Measurements from ENCODE around the gene ACCSL.

Gene ACCSL

DNA sequence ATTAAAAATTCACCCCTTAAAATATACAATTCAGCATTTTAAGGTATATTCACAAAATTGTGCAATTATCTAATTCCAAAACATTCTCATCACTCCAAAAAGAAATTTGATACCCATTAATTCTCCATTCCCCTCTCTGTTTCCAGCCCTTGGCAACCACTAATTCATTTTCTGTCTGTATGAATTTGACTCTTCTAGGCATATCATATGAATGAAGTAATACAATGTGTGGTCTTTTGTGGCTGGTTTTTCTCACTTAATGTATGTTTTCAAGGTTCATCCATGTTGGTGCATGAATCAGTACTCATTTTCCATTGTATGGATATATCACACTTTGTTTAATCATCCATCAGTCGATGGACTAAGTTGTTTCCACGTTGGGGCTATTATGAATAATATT lies 29.0 kb upstream of the ACCSL start:
- no peak for DNase-seq

DNA sequence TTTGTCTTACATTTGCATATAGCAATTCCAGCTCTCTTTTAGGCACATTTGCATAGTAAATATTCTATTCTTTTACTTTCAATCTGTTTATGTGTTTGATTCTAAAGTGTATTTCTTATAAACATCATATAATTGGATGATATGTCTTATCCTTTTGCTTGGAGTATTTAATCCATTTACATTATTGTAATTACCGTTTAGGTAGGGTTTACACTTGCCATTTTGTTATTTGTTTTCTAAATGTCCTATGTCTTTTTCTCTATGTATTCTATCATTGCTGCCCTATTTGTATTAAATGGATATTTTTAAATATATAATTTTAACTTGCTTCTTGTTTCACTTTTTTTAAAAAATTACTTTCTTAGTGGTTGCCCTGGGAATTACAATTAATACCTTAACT lies 22.8 kb upstream of the ACCSL start:
- no peak for DNase-seq

GRCh38 chr11:44025727-44026126 lies 22.1 kb upstream of the ACCSL start:
- no peak for DNase-seq

GRCh38 chr11:44028401-44028800 lies 19.4 kb upstream of the ACCSL start:
- DNase-seq = no peak

- no peak for DNase-seq
Observed at GRCh38 chr11:44028816-44029506, 18.8 kb upstream of the ACCSL start.

- no peak for DNase-seq
Observed at GRCh38 chr11:44029507-44029845, 18.3 kb upstream of the ACCSL start.

DNA sequence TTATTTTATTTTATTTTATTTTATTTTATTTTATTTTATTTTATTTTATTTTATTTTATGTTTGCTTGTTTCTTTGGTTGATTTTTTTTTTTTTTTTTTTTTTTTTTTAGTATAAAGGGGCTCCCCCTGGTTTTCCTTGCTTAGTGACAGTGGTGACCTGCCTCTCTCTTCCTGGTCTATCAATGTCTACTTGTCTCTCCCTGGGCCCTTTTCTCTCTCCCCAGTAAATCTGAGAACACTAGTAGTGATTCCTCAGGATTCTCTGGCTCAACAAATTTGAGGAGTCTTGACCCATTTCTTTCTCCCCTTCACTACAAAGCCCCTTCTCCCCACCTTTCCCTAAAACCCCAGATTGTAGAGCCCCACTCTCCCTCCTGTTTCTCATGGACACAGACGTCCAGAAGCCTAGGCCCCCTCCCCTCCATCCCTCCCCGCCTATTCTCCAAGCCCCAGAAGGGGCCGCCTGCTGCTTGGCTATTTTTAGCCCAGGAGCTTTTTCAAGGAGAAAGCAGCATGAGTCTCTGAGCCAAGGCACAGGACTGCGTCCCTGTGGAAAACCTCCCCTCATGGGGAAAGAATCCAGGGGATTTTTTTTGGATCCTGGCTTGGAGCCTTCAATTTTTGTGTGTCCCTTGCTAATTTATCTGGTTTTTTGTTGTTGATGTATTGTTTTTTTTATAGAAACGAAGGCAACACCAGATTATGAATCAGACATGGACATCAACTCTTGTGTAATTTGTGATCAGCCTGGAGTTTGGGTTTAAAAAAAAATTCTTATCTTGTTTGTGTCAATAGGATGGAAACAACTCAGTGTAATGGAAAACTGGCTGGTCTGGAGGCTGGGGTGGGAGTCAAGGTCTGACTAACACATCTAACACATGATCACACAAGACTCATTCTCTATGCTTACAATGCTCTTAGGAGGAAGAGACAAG lies 17.5 kb upstream of the ACCSL start:
- DNase-seq = no peak

DNA sequence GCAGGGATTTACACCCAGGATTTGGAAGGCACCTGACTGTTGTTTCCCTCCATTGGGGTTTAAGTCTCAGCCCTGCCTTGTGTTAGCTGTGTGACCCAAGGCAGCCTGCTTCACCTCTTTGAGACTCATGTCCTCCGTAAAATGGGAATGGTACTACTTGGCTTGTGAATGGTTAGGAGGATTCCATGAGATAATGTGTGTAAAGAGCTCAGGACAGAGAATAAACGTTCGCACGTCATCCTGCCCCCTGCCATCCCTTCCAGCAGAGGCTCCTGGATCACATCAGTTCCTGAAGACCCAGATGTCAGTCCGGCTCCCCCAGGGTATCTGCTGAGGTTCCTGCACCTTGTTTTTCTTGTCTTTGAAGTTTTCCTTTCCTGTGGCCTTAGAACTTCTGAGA lies 16.8 kb upstream of the ACCSL start:
- no peak for DNase-seq

DNA sequence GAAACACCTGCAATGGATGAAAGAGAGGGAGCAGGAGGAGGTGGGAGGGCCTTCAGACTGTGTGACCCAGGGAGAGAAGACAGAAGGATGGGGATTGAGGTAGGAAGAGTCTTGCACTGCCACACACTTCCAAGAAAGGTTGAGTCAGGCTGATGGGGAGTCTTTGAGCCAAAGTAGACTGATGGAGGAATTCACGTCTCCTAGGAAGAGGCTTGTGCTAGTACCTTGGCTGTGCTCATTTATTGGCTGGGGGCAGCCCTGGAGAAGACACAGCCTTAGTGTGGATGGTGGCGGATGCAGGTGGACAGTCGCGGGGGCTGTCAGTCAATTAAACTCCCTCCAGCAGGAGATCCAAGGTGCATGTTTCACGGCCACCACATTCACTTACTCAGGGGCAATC lies 16.2 kb upstream of the ACCSL start:
- DNase-seq = no peak

DNA sequence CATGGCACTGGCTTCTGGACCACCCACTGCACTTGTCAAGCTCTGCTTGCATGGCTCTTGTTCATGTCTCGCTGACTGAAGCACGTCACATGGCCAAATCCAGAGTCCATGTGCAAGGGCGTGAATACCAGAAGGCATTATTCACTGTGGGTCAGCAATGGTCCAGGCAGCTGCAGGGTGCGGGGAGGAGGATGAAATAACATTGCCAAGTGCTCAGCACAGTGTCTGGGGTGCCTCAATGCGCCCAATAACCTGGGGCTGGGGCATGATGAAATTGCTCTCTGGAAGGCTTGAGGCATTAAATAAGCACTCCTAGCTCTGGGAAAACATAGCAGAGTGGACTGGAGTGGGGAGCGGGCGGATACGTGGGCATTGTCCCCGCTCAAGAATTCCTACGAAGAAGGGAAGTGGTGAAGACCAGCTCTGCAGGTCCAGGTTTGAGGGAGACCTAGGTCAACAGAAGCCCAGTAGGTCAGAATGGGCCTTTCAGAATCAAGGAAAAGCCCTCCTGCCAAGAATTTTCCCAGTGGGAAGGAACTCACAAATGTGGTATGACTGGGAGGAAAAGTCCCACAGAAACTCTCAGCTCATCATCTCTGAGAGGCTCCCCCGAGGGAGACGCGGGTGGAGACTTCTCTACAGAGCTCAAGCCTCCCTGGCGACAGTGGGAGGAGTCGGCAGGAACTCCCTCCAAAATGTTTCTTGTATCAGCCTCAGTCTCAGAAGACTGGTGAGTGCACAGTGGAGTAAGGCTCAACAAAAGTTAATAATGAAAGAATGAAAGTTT lies 15.3 kb upstream of the ACCSL start:
- no peak for DNase-seq

GRCh38 chr11:44033411-44033850 lies 14.3 kb upstream of the ACCSL start:
- no peak for DNase-seq

GRCh38 chr11:44033856-44034255 lies 13.9 kb upstream of the ACCSL start:
- DNase-seq = no peak

GRCh38 chr11:44034639-44035038 lies 13.1 kb upstream of the ACCSL start:
- DNase-seq = no peak

GRCh38 chr11:44036811-44037657 lies 10.7 kb upstream of the ACCSL start:
- no peak for DNase-seq

DNA sequence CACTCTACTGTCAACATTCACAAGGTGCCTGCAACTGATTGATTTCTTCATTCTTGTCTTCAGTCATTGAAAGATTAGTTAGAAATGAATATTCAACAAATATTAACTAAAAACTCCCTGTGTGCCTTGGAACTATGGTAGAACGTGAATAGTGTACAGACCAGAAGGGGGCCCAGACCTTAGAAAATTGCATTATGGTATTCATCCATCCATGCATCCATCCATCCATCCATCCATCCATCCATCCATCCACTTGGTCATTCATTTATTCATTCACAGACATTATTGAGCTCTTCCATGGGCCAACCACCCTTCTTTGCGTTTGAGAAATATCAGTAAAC lies 10.2 kb upstream of the ACCSL start:
- no peak for DNase-seq

- DNase-seq = no peak
Observed at GRCh38 chr11:44043157-44043556, 4.6 kb upstream of the ACCSL start.

- no peak for DNase-seq
Observed at GRCh38 chr11:44046182-44046581, 1.6 kb upstream of the ACCSL start.

DNA sequence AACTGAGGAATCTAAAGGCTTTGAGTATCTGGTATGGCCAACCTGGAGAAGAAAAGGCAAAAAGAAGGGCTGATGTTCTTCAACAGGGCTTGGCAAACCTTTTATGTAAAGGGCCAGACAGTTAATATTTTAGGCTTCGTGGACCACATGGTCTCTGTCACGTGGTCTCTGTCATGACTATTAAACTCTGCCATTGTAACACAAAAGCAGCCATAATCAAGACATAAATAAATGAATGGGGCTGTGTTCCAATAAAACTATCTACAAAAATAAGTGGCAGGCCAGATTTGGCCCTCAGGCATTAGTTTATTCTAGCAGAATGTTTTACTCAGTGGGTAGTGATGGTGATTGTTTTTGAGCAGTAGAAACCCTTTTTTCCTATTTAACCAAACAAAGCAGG lies 483 bp upstream of the ACCSL start:
- DNase-seq = no peak

DNA sequence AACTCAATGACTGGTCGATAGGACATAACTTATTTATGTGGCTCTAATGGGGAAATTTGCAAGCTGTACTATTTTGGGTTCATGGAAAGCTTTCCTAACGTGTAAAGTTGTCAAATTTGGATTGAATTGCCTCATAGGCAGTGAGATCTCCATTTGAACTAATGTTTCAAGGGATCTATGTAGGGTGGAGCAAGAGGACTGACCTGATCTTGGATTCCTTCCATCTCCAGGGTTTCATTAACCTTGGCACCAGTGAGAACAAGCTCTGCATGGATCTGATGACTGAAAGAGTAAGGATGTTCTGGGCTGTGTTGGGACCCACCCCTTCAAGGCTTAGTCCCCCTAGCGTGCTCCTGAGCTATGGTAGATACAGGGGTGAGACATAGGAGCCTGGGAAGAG lies 2.1 kb downstream of the ACCSL start:
- no peak for DNase-seq

- no peak for DNase-seq
Observed at GRCh38 chr11:44051171-44051570, 3.4 kb downstream of the ACCSL start.

- DNase-seq = no peak
Observed at GRCh38 chr11:44057340-44057739, 9.6 kb downstream of the ACCSL start.

GRCh38 chr11:44058275-44058674 lies 10.5 kb downstream of the ACCSL start:
- DNase-seq = no peak

DNA sequence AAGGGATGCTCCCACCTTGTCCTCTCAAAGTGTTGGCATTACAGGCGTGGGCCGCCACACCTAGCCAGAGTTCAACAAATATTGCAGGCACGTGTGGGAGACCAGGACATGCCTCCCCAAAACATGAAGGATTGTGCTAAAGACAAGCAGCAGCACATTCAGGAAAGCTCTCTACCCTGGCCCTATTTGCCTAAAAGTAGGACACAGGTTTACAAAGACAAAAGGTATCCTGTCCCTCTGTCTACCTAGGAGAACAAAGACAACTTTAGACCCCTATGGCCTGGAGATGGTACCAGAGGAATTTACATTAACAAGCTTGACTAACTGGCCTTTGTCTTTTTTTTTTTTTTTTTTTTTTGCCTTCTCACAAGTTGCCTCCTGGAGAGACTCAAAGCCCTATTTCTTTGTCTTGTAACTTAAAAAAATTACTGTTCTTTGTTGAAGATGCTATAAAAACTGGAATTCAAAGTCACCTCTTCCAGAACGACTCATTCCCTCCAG lies 17.4 kb downstream of the ACCSL start:
- DNase-seq = no peak

Data from activated gamma-delta T cell treated with Interleukin-2 at 50 U/mL for 16 hours (primary cell).